DLD1 (cell line): ENCODE measurements around the gene ABCC10.
"Not testable (repeated sequence)": the region's sequence is repeated elsewhere in the genome, so short reads cannot be mapped to it uniquely, and the experiment has no call there.

Experiments used
- in situ Hi-C: cut with HindIII; loops from 2 replicates; pipeline ENCODE4 v1.10.0; 2017; ENCODE audit warnings: low sequenced_read_pairs

ABCC10 gene

GRCh38 chr6:43493833-43494232 is 66.5 kb downstream of the ABCC10 start:
- in situ Hi-C loops, result no loop called here

GRCh38 chr6:43494321-43494720 is 67.0 kb downstream of the ABCC10 start:
- in situ Hi-C loops, result no loop called here

GRCh38 chr6:43494766-43495165 is 67.4 kb downstream of the ABCC10 start:
- in situ Hi-C loops, result no loop called here

GRCh38 chr6:43495409-43495941 is 68.1 kb downstream of the ABCC10 start:
- in situ Hi-C loops, result no loop called here

GRCh38 chr6:43496370-43497128 is 69.2 kb downstream of the ABCC10 start:
- in situ Hi-C loops, result no loop called here

GRCh38 chr6:43497129-43497396 is 69.7 kb downstream of the ABCC10 start:
- in situ Hi-C loops, result no loop called here

GRCh38 chr6:43497689-43498088 is 70.3 kb downstream of the ABCC10 start:
- in situ Hi-C loops, result no loop called here

GRCh38 chr6:43498291-43498690 is 71.0 kb downstream of the ABCC10 start:
- in situ Hi-C loops, result not testable (repeated sequence)

- in situ Hi-C loops, result no loop called here
These were observed 71.9 kb downstream of the ABCC10 start for GRCh38 chr6:43499028-43499815.
